Stimulated activated CD4-positive, alpha-beta T cell treated with anti-CD3 and anti-CD28 coated beads, Interleukin-15, amount 100 ng/mL, for 1 hour (primary cell): Measurements from ENCODE around the gene MLEC.
"Not testable (repeated sequence)": the region's sequence is repeated elsewhere in the genome, so short reads cannot be mapped to it uniquely, and the experiment has no call there.

Source experiments
- DNase-seq, 2 donors: peaks; one replicate each; pipeline ENCODE4 v3.0.0-alpha.2; 2020; ENCODE audit warnings: low read depth in 1 of 2, low spot score in 1 of 2

MLEC gene

GRCh38 chr12:120662879-120663278 lies 24.1 kb upstream of the MLEC start:
- DNase-seq = no peak

GRCh38 chr12:120663741-120664140 lies 23.2 kb upstream of the MLEC start:
- no peak for DNase-seq

GRCh38 chr12:120666571-120667390 lies 20.2 kb upstream of the MLEC start:
- no peak for DNase-seq

GRCh38 chr12:120668091-120668867 lies 18.7 kb upstream of the MLEC start:
- DNase-seq = no peak

- DNase-seq = no peak
Observed at GRCh38 chr12:120668868-120669840, 17.8 kb upstream of the MLEC start.

- DNase-seq = not testable (repeated sequence)
Observed at GRCh38 chr12:120670237-120670636, 16.7 kb upstream of the MLEC start.

- no peak for DNase-seq
Observed at GRCh38 chr12:120670667-120671066, 16.3 kb upstream of the MLEC start.

- no peak for DNase-seq
Observed at GRCh38 chr12:120674097-120674636, 12.8 kb upstream of the MLEC start.

GRCh38 chr12:120677765-120678473 lies 9.0 kb upstream of the MLEC start:
- DNase-seq = no peak

- no peak for DNase-seq
Observed at GRCh38 chr12:120678572-120678971, 8.4 kb upstream of the MLEC start.

- no peak for DNase-seq
Observed at GRCh38 chr12:120680165-120680738, 6.7 kb upstream of the MLEC start.

GRCh38 chr12:120684523-120684932 lies 2.4 kb upstream of the MLEC start:
- no peak for DNase-seq

- no peak for DNase-seq
Observed at GRCh38 chr12:120685522-120685921, 1.4 kb upstream of the MLEC start.

- DNase-seq = peak; percentile 91 to 92
Observed at GRCh38 chr12:120686151-120686689, 729 bp upstream of the MLEC start.

GRCh38 chr12:120687578-120688289 lies 785 bp downstream of the MLEC start:
- DNase-seq = peak in 1 of 2 donors; percentile 18

- no peak for DNase-seq
Observed at GRCh38 chr12:120688527-120689071, 1.6 kb downstream of the MLEC start.

GRCh38 chr12:120689397-120690082 lies 2.6 kb downstream of the MLEC start:
- no peak for DNase-seq

- no peak for DNase-seq
Observed at GRCh38 chr12:120690083-120690450, 3.1 kb downstream of the MLEC start.
